BLaER1 treated with 17β-estradiol and CSF1 and Interleukin-3, amounts not matched to agents 10 nM and 100 nM (cell line): ENCODE results near the gene MAGT1.
A peak's percentile ranks its signal among the peaks of the same experiment; 100 is the strongest.

Experiments
- H3K27ac ChIP-seq, 11 experiments: shearing (Covaris generic); formaldehyde crosslinking; 2 replicates each; pipeline ENCODE4 v1.8.1; 2022
- H3K27me3 ChIP-seq, 11 experiments: shearing (Covaris generic); formaldehyde crosslinking; 2 replicates each; pipeline ENCODE4 v1.8.1; 2022
- H3K36me3 ChIP-seq, 11 experiments: shearing (Covaris generic); formaldehyde crosslinking; 2 replicates each; pipeline ENCODE4 v1.8.1; 2022
- H3K4me1 ChIP-seq, 10 experiments: shearing (Covaris generic); formaldehyde crosslinking; 2 replicates each; pipeline ENCODE4 v1.8.1; 2022
- H3K4me2 ChIP-seq, 11 experiments: shearing (Covaris generic); formaldehyde crosslinking; 2 replicates each; pipeline ENCODE4 v1.8.1; 2022
- H3K4me3 ChIP-seq, 10 experiments: shearing (Covaris generic); formaldehyde crosslinking; 2 replicates each; pipeline ENCODE4 v1.8.1; 2022
- H3K9ac ChIP-seq, 11 experiments: shearing (Covaris generic); formaldehyde crosslinking; 2 replicates each; pipeline ENCODE4 v1.8.1; 2022
- H3K9me3 ChIP-seq, 11 experiments: shearing (Covaris generic); formaldehyde crosslinking; replicated peaks in 1 of 11; 2 replicates each; pipeline ENCODE4 v1.8.1; 2022
- H4K20me1 ChIP-seq, 11 experiments: shearing (Covaris generic); formaldehyde crosslinking; 2 replicates each; pipeline ENCODE4 v1.8.1; 2022
- Cebpa-rat ChIP-seq, 11 experiments: shearing (Covaris generic); IDR thresholded peaks; 2 replicates each; pipeline ENCODE4 v1.8.1; 2022

Gene MAGT1

GRCh38 chrX:77776659-77777058 lies 118.6 kb downstream of the MAGT1 start:
- Histone ChIP-seq H3K4me1 (peaks cover 0 to 28% (median 0%) of the 10 kb centered on the region in 10 experiments; a peak in 5 of 20 replicates), H3K27ac (peak overlapping the region in 1 of 11 experiments; percentile 35; a peak in 1 of 22 replicates), H3K9me3 (peaks cover 0 to 44% (median 19%) of the 10 kb centered on the region in 11 experiments; a peak in 11 of 22 replicates), H4K20me1 (peaks cover 67 to 100% (median 95%) of the 10 kb centered on the region in 11 experiments), H3K4me2 (peak overlapping the region in 4 of 11 experiments; percentile 11 to 29 (median 26); a peak in 3 of 22 replicates), H3K4me3 (no peak overlapping the region), H3K27me3 (peaks cover 0 to 22% (median 8%) of the 10 kb centered on the region in 11 experiments; a peak in 9 of 22 replicates), H3K9ac (no peak overlapping the region), H3K36me3 (peaks cover 0 to 12% (median 8%) of the 10 kb centered on the region in 11 experiments; a peak in 11 of 22 replicates)
- no peak for TF ChIP-seq Cebpa-rat (IDR thresholded peaks at IDR 0.05)
